HL-60 (cell line): ENCODE results near the gene ARFGAP1.

Experiments used
- DNase-seq, 2 experiments: peaks; one replicate each; pipeline ENCODE4 v3.0.0-alpha.2; 2010 to 2020; ENCODE audit warnings: low read depth in 1 of 2, low spot score in 1 of 2
- H3K27ac ChIP-seq: fragments of 250-450 bp; sonication (Bioruptor Pico); replicated peaks from 2 replicates; pipeline ENCODE4 v1.5.1; 2020; ENCODE audit warnings: mild to moderate bottlenecking, moderate library complexity
- H3K27me3 ChIP-seq: fragments of 250-450 bp; sonication (Bioruptor Pico); 2 replicates; pipeline ENCODE4 v1.5.1; 2021; ENCODE audit warnings: mild to moderate bottlenecking, moderate library complexity; ENCODE audit not compliant: insufficient read depth, poor library complexity, severe bottlenecking
- H3K4me3 ChIP-seq: replicated peaks from 2 replicates; pipeline ENCODE4 v1.5.1; 2011; ENCODE audit warnings: mild to moderate bottlenecking, control low read depth, low read length; ENCODE audit not compliant: insufficient read depth
- GABPA ChIP-seq: IDR thresholded peaks from 2 replicates; pipeline ENCODE4 v1.6.1; 2012; ENCODE audit warnings: low read depth
- POLR2AphosphoS5 ChIP-seq: IDR thresholded peaks from 2 replicates; pipeline ENCODE4 v1.6.1; 2012; ENCODE audit warnings: low read depth
- SPI1 ChIP-seq: IDR thresholded peaks from 2 replicates; pipeline ENCODE4 v1.6.1; 2012; ENCODE audit warnings: low read depth, mild to moderate bottlenecking, borderline replicate concordance
- TF ChIP-seq, protein P1 (sequence below): IDR thresholded peaks from one replicate; pipeline ENCODE4 v1.5.1; 2011; ENCODE audit warnings: low read length, control low read depth, inconsistent platforms; ENCODE audit not compliant: insufficient read depth
- TF ChIP-seq, protein P2 (sequence below): IDR thresholded peaks from 2 replicates; pipeline ENCODE4 v1.6.1; 2012; ENCODE audit warnings: low read depth; ENCODE audit not compliant: insufficient replicate concordance

The ARFGAP1 gene

DNA sequence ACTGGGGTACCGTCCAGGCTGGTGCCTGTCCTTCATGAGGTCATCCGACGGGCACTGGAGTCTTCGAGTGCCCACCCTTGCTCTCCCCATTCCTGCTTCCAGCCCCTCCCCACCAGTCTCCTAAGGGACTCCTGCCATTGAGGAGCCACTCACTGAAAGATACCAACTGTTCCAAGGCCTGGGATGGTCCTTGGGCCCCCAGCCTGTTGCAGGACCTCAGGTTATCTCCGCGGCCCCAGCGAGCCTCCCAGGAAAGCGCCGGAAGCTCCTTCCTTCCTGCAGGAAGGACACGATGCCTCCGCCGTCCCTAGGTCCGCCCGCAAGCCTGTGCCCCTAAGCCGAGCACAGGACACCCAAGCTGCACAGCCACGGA lies 19.6 kb upstream of the ARFGAP1 start:
- peaks cover 40% of the 10 kb centered on the region for H3K27me3 ChIP-seq
- no peak for TF ChIP-seq GABPA
- TF ChIP-seq, protein P1, sequence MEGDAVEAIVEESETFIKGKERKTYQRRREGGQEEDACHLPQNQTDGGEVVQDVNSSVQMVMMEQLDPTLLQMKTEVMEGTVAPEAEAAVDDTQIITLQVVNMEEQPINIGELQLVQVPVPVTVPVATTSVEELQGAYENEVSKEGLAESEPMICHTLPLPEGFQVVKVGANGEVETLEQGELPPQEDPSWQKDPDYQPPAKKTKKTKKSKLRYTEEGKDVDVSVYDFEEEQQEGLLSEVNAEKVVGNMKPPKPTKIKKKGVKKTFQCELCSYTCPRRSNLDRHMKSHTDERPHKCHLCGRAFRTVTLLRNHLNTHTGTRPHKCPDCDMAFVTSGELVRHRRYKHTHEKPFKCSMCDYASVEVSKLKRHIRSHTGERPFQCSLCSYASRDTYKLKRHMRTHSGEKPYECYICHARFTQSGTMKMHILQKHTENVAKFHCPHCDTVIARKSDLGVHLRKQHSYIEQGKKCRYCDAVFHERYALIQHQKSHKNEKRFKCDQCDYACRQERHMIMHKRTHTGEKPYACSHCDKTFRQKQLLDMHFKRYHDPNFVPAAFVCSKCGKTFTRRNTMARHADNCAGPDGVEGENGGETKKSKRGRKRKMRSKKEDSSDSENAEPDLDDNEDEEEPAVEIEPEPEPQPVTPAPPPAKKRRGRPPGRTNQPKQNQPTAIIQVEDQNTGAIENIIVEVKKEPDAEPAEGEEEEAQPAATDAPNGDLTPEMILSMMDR: no peak
- TF ChIP-seq, protein P2, sequence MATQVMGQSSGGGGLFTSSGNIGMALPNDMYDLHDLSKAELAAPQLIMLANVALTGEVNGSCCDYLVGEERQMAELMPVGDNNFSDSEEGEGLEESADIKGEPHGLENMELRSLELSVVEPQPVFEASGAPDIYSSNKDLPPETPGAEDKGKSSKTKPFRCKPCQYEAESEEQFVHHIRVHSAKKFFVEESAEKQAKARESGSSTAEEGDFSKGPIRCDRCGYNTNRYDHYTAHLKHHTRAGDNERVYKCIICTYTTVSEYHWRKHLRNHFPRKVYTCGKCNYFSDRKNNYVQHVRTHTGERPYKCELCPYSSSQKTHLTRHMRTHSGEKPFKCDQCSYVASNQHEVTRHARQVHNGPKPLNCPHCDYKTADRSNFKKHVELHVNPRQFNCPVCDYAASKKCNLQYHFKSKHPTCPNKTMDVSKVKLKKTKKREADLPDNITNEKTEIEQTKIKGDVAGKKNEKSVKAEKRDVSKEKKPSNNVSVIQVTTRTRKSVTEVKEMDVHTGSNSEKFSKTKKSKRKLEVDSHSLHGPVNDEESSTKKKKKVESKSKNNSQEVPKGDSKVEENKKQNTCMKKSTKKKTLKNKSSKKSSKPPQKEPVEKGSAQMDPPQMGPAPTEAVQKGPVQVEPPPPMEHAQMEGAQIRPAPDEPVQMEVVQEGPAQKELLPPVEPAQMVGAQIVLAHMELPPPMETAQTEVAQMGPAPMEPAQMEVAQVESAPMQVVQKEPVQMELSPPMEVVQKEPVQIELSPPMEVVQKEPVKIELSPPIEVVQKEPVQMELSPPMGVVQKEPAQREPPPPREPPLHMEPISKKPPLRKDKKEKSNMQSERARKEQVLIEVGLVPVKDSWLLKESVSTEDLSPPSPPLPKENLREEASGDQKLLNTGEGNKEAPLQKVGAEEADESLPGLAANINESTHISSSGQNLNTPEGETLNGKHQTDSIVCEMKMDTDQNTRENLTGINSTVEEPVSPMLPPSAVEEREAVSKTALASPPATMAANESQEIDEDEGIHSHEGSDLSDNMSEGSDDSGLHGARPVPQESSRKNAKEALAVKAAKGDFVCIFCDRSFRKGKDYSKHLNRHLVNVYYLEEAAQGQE: no peak
- TF ChIP-seq SPI1: no peak
- TF ChIP-seq POLR2AphosphoS5: no peak
- H3K4me3 ChIP-seq: no peak overlapping the region
- H3K27ac ChIP-seq: no peak overlapping the region
- no peak for DNase-seq

DNA sequence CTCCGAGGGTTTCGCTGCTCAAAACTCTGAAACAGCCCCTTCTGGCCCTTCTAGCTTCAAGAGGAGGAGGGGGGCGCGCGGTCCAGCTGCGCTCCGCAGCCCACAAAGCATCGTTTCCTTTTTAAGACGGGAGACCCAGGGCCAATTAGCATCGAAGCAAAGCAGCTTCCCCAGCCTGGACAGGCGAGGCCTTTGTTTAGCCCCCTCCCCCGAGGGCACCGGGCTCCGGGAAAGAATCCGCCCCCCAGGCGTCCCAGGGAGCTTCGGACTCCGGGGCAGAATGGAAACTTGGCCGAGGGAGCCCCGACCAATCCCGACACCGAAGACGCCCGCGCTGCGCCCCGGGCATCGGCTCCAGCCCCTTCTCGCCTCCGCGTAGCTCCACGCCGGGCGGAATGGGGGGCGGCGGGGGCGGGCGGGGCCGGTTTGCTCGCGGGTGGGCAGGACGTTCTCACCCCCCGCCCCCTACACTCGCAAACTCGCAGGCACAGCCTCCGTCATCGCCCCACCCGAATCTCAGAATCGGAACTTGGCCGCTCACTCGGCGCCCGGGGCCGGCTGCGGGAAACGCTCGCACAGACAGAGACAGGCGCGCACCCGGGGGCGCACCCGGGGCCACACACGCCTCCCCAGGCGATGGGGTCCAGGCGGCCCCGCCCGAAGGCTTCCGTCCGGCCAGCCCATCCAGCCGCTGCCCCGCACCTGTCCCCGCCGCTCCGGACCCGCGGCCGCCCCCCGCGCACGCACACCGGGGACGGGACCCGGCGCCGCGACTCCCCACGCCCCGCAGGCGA lies 19.0 kb upstream of the ARFGAP1 start:
- no peak overlapping the region for H3K4me3 ChIP-seq
- H3K27ac ChIP-seq: no peak overlapping the region
- DNase-seq: no peak
- H3K27me3 ChIP-seq: peaks cover 46% of the 10 kb centered on the region
- no peak for TF ChIP-seq GABPA
- TF ChIP-seq POLR2AphosphoS5: no peak
- TF ChIP-seq, protein P1: no peak
- TF ChIP-seq, protein P2: no peak
- no peak for TF ChIP-seq SPI1

DNA sequence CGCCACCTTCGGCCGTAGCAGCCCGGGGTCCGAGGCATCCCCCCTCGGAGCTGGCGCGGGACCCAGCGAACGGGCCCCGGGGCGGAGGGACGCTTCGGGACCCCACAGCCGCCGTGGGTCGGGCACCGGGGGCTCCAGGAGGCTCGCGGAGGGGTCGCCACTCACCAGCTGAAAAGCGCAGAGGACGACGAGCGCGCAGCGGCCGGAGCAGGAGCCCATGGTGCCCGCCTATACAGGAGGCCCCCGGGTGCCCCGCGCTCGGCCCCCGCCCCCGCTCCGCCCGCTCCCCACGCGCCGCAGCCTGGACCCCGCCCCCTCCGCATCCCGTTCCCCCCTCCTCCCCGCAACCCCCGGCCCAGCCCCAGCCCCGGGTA lies 18.4 kb upstream of the ARFGAP1 start, which contains the start of gene NKAIN4:
NKAIN4 (minus strand) TSS at position 232 of the 374 bp plus-strand sequence; CDS start at position 219, 13 bp downstream.
- no peak within 1 kb of the TSS for H3K27ac ChIP-seq
- H3K4me3 ChIP-seq: no peak within 1 kb of the TSS

More for the DNA sequence above, 18.4 kb upstream of the ARFGAP1 start, which contains the start of gene NKAIN4:
- DNase-seq: no peak
- H3K27me3 ChIP-seq: peaks cover 52% of the 10 kb centered on the region
- no peak for TF ChIP-seq POLR2AphosphoS5
- TF ChIP-seq, protein P2: no peak
- TF ChIP-seq SPI1: no peak
- TF ChIP-seq, protein P1: no peak
- TF ChIP-seq GABPA: no peak
